Measurements from ENCODE around the gene NDUFA5.

DNA sequence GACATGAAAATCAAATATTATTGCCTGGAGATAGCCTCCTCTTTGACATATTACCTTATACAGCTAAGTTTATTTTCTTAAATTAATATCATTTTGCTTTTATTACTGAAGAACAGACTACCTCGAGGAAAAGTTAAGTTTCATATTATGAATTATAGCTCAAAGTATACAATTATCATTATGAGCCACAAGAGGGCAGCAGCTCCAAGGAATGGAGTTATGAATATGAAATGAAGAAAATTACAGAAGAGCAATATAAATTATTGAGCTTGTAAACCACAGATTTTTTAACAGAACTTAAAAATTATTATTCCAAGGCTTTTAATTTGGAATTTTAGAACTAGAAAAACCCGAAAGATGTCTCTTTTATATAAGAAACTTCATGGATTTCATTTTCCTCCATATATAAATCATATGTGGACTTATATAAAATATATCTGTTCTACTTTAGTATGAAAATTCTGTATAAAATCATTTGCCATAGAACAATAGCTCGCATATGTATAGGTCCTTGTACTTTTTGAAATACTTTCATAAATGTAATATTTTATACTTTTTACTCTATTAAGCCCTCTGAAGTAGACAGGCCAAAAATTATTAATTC lies 63.3 kb downstream of the NDUFA5 start:
- no peak for TF ChIP-seq EP300 (IDR thresholded peaks at IDR 0.05)
- no peak for TF ChIP-seq POLR2A (IDR thresholded peaks at IDR 0.05)

All from ovary (tissue), 1 donor.